LNCaP clone FGC (cell line): ENCODE measurements around the gene MAD1L1.

Experiments
- DNase-seq: peaks from one replicate; pipeline ENCODE4 v3.0.0-alpha.2; 2011; ENCODE audit warnings: low read depth
- H3K4me3 ChIP-seq: 2 replicates; pipeline ENCODE4 v1.5.1; 2011; ENCODE audit warnings: mild to moderate bottlenecking, low read depth, low read length, control low read depth
- CTCF ChIP-seq: IDR thresholded peaks from 2 replicates; pipeline ENCODE4 v1.5.1; 2012; ENCODE audit warnings: mild to moderate bottlenecking; ENCODE audit not compliant: control insufficient read depth, insufficient read depth; ENCODE audit errors: extremely low read depth

The MAD1L1 gene

GRCh38 chr7:2192831-2193534, 39.8 kb downstream of the MAD1L1 start:
- peak; percentile 87 for DNase-seq
- no peak for TF ChIP-seq CTCF

DNA sequence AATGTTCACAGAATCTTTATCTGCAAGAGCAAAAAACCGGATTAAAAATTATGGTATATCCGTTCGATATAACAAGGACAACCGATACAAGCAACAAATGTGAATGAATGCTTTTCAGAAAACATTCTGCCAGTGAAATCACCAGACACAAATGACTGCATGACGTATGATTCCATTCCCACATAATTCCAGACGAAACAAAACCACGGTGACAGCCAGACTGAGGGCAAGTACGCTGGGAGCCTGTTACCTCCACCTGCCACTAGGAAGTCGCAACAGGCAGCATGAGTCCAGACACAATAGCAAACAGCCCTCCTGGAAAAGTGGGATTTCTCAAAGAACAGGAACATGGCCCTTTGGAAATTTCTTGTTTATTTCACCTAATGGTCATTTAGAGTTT, 41.7 kb downstream of the MAD1L1 start:
- no peak for TF ChIP-seq CTCF
- H3K4me3 ChIP-seq, result no peak overlapping the region
- DNase-seq, result no peak

More at GRCh38 chr7:2192831-2193534, 39.8 kb downstream of the MAD1L1 start:
- H3K4me3 ChIP-seq, result peak overlapping the region; percentile 30

- no peak for TF ChIP-seq CTCF
- DNase-seq, result no peak
- no peak overlapping the region for H3K4me3 ChIP-seq
These were observed 42.2 kb downstream of the MAD1L1 start for GRCh38 chr7:2190531-2190930.

- no peak for DNase-seq
- no peak for TF ChIP-seq CTCF
These were observed 46.6 kb downstream of the MAD1L1 start for GRCh38 chr7:2186166-2186565.

GRCh38 chr7:2185715-2186114, 47.0 kb downstream of the MAD1L1 start:
- DNase-seq, result no peak
- no peak for TF ChIP-seq CTCF
- H3K4me3 ChIP-seq, result no peak overlapping the region

More at GRCh38 chr7:2186166-2186565, 46.6 kb downstream of the MAD1L1 start:
- H3K4me3 ChIP-seq, result no peak overlapping the region

DNA sequence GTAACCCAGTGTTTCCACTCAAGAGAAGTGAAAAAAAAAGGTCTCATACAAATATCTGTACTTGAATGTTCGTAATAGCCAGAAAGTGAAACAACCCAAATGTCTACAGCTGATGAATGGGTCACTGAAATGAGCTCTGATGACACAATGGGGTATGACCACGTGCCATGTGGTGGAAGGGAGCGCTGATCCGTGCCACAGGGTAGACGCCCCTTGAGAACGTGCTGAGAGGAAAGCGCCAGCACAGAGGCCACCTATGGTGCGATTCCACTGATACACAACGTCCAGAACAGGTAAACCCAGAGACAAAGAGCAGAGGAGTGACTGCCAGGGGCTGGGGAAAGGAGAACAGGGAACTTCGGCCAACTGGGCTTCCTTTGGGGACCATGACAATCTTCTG, 50.3 kb downstream of the MAD1L1 start:
- DNase-seq, result no peak
- no peak for TF ChIP-seq CTCF
- no peak overlapping the region for H3K4me3 ChIP-seq
